K562 (cell line): ENCODE data around the gene SPDEF. TPM values are rescaled to one million over a fixed set of nuclear protein-coding genes. Genes with fewer than 3 reads are reported as not detected.

Experiments
- ATAC-seq: fragments of 200-7000 bp; cut with Tn5 transposase; 3 replicates; pipeline ENCODE4 v1.9.1; 2020; ENCODE audit warnings: moderate library complexity
- BruUV-seq: library from RNA; stranded (reverse); fragments of 400-500 nt; replicated peaks from 2 replicates; lab custom pipeline; 2021; lab: Mats Ljungman, UMichigan
- CTCF ChIA-PET: fragments of 300-600 bp; formaldehyde crosslinking; extraction: SDS; loops from one replicate; lab custom pipeline; 2021; ENCODE audit warnings: low intra/inter-chr PET ratio; lab: Yijun Ruan, JAX
- POLR2A ChIA-PET: fragments of 300-600, 350-650 bp; sonication (Branson Sonifier 250); formaldehyde crosslinking; extraction: SDS; loops from one replicate; lab custom pipeline; 2021; ENCODE audit warnings: antibody characterized with exemption, inconsistent platforms; lab: Yijun Ruan, JAX
- DNase-seq, 4 experiments: peaks; one replicate each; pipeline versions ENCODE4 v3.0.0 to v3.0.0-alpha.2; 2011 to 2018; ENCODE audit warnings: low spot score in 3 of 4, mixed read lengths in 3 of 4; ENCODE audit errors: extremely low read depth in 1 of 4
- FAIRE-seq: peaks from 2 replicates; lab custom pipeline; 2011; peaks lifted over from hg19 to GRCh38; lab: Jason Lieb, UNC
- H2AFZ ChIP-seq: 2 replicates; pipeline ENCODE4 v1.6.0; 2011; ENCODE audit warnings: low read depth, low read length, control low read depth, inconsistent platforms
- H3K27ac ChIP-seq: fragments of 200-600 bp; 3 replicates; pipeline ENCODE4 v1.8.0; 2011; ENCODE audit warnings: low read depth, mild to moderate bottlenecking, control low read depth, inconsistent platforms, low read length, moderate library complexity, mixed read lengths; ENCODE audit errors: extremely low read depth
- H3K27me3 ChIP-seq, 2 experiments: fragments of 300-600 bp in 1 of 2; 2 replicates in 1 of 2; 3 replicates in 1 of 2; pipeline versions ENCODE4 v1.6.0 to v1.8.0; 2011; ENCODE audit warnings: inconsistent platforms in 2 of 2, low read length in 2 of 2, mild to moderate bottlenecking in 1 of 2, mixed read lengths in 1 of 2, moderate library complexity in 1 of 2; ENCODE audit not compliant: control insufficient read depth in 2 of 2, insufficient read depth in 2 of 2
- H3K36me3 ChIP-seq: fragments of 300-600 bp; 3 replicates; pipeline ENCODE4 v1.8.0; 2011; ENCODE audit warnings: mild to moderate bottlenecking, low read length, inconsistent platforms; ENCODE audit not compliant: control insufficient read depth, insufficient read depth
- H3K4me1 ChIP-seq, 2 experiments: fragments of 200-600 bp in 1 of 2; replicated peaks in 1 of 2; 2 replicates in 1 of 2; 3 replicates in 1 of 2; pipeline versions ENCODE4 v1.5.1 to v1.8.0; 2011; ENCODE audit warnings: inconsistent platforms in 2 of 2, low read length in 2 of 2, mild to moderate bottlenecking in 1 of 2, mixed read lengths in 1 of 2, moderate library complexity in 1 of 2; ENCODE audit not compliant: control insufficient read depth in 2 of 2, insufficient read depth in 2 of 2
- H3K4me2 ChIP-seq: 2 replicates; pipeline ENCODE4 v1.6.1; 2011; ENCODE audit warnings: low read length, control low read depth, inconsistent platforms, mixed read lengths; ENCODE audit not compliant: insufficient read depth
- H3K4me3 ChIP-seq: fragments of 200-600 bp; sonication (generic), shearing (Covaris generic); 2 replicates; pipeline ENCODE4 v1.5.1; 2016; ENCODE audit warnings: control low read depth, inconsistent platforms
- H3K79me2 ChIP-seq: fragments of 200-600 bp; 3 replicates; pipeline ENCODE4 v1.8.0; 2011; ENCODE audit warnings: low read length, inconsistent platforms; ENCODE audit not compliant: control insufficient read depth, insufficient read depth
- H3K9ac ChIP-seq, 2 experiments: 2 replicates each; pipeline versions ENCODE4 v1.6.0 to v1.6.1; 2011; ENCODE audit warnings: low read depth in 2 of 2, low read length in 2 of 2, control low read depth in 1 of 2, inconsistent platforms in 1 of 2, mild to moderate bottlenecking in 1 of 2, mixed read lengths in 1 of 2; ENCODE audit not compliant: insufficient read depth in 1 of 2
- H3K9me1 ChIP-seq: one replicate; pipeline ENCODE4 v1.6.0; 2011; ENCODE audit warnings: inconsistent platforms, mild to moderate bottlenecking, low read length, moderate library complexity; ENCODE audit not compliant: control insufficient read depth, insufficient read depth
- H3K9me3 ChIP-seq: replicated peaks from 2 replicates; pipeline ENCODE4 v1.5.1; 2011; ENCODE audit warnings: low read depth, low read length, inconsistent platforms; ENCODE audit not compliant: control insufficient read depth, insufficient read depth
- H4K20me1 ChIP-seq: replicated peaks from 2 replicates; pipeline ENCODE4 v1.6.1; 2011; ENCODE audit warnings: low read length, inconsistent platforms, mixed read lengths; ENCODE audit not compliant: control insufficient read depth, insufficient read depth
- ASH1L ChIP-seq: fragments of 450-650 bp; IDR thresholded peaks from 2 replicates; pipeline ENCODE4 v1.6.1; 2018; ENCODE audit warnings: borderline replicate concordance, mild to moderate bottlenecking, low read depth; ENCODE audit not compliant: partially characterized antibody
- ATF6 ChIP-seq: sonication (generic); formaldehyde crosslinking; IDR thresholded peaks from 2 replicates; pipeline ENCODE4 v1.4.0; 2020; ENCODE audit warnings: mild to moderate bottlenecking, missing genetic modification reagents
- CBX3 ChIP-seq, 2 experiments: IDR thresholded peaks; 1 replicate in 1 of 2; 2 replicates in 1 of 2; pipeline ENCODE4 v1.6.1; 2012; ENCODE audit warnings: inconsistent platforms in 2 of 2, low read length in 2 of 2, borderline replicate concordance in 1 of 2, control low read depth in 1 of 2
- EP300 ChIP-seq: IDR thresholded peaks from 2 replicates; pipeline ENCODE4 v1.6.1; 2012; ENCODE audit warnings: low read length, improper control_type of control experiment
- ETV1 ChIP-seq: fragments of 450-650 bp; conservative IDR thresholded peaks from 2 replicates; pipeline ENCODE4 v1.6.1; 2016; ENCODE audit warnings: missing genetic modification characterization, control low read depth, low read depth, missing compliant biosample characterization
- FOXK2 ChIP-seq, 2 experiments: fragments of 450-650 bp; IDR thresholded peaks in 1 of 2; conservative IDR thresholded peaks in 1 of 2; 2 replicates each; pipeline ENCODE4 v1.6.1; 2016; ENCODE audit warnings: low read depth in 2 of 2, mild to moderate bottlenecking in 1 of 2
- MCM2 ChIP-seq: fragments of 450-650 bp; IDR thresholded peaks from 2 replicates; pipeline ENCODE4 v1.6.1; 2017; ENCODE audit warnings: low read depth, mild to moderate bottlenecking
- MXD1 ChIP-seq: fragments of 250-450 bp; sonication (Bioruptor Pico); IDR thresholded peaks from 2 replicates; pipeline ENCODE4 v1.8.0; 2021; ENCODE audit warnings: borderline replicate concordance, mild to moderate bottlenecking, moderate library complexity; ENCODE audit not compliant: poor library complexity, severe bottlenecking
- POLR2H ChIP-seq: IDR thresholded peaks from 2 replicates; pipeline ENCODE4 v1.6.1; 2016; ENCODE audit warnings: missing genetic modification characterization, low read depth, mild to moderate bottlenecking, control low read depth, missing compliant biosample characterization, moderate library complexity
- SP1 ChIP-seq: sonication (generic); formaldehyde crosslinking; IDR thresholded peaks from 2 replicates; pipeline ENCODE4 v1.8.1; 2022; ENCODE audit warnings: mild to moderate bottlenecking, missing genetic modification reagents
- SPI1 ChIP-seq: IDR thresholded peaks from 2 replicates; pipeline ENCODE4 v1.6.1; 2011; ENCODE audit warnings: low read depth, low read length, control low read depth, borderline replicate concordance
- TAF7 ChIP-seq: fragments of 450-650 bp; IDR thresholded peaks from 2 replicates; pipeline ENCODE4 v1.6.1; 2016; ENCODE audit warnings: missing genetic modification characterization, missing compliant biosample characterization
- ZBTB17 ChIP-seq: fragments of 450-650 bp; formaldehyde crosslinking; IDR thresholded peaks from 2 replicates; pipeline ENCODE4 v1.4.0; 2020; ENCODE audit warnings: mild to moderate bottlenecking
- ZNF197 ChIP-seq: fragments of 200-800 bp; sonication (Bioruptor generic); IDR thresholded peaks from 2 replicates; pipeline ENCODE4 v1.6.1; 2016; ENCODE audit warnings: low read depth, missing genetic modification characterization, missing compliant biosample characterization
- WGBS: fragments of 100-300 bp; shearing (Covaris generic); methylation state at CpG from one replicate; pipeline ENCODE4 v1.1.6; 2016; ENCODE audit warnings: low coverage, mixed read lengths; ENCODE audit not compliant: insufficient coverage; ENCODE audit errors: missing lambda C conversion rate; 5-methylcytosine and 5-hydroxymethylcytosine counted together
- in situ Hi-C: fragments of 300-500 bp; cut with MboI; formaldehyde crosslinking; loops from 4 replicates; pipeline ENCODE4 v1.15.0; 2018; ENCODE audit warnings: inconsistent platforms, mixed read lengths
- intact Hi-C: fragments of 100-400 bp; cut with micrococcal nuclease; formaldehyde crosslinking; loops from 2 replicates; pipeline ENCODE4 v1.14.2; 2022
- polyA plus RNA-seq, 8 experiments: library from polyadenylated mRNA; depleted of rRNA in 4 of 8; stranded (reverse) in 5 of 8; unstranded in 3 of 8; fragments of >200 nt; fragmentation: Nextera tagmentation in 2 of 8; fragmentation: Illumina TruSeq in 1 of 8; extraction: Ambion mirVana in 2 of 8; extraction: Trizol in 1 of 8; gene quantifications; 2 replicates each; pipeline versions ENCODE4 v1.2.1 to v1.2.3, GENCODE V29; 2011 to 2014; ENCODE audit warnings: inconsistent platforms in 1 of 8, missing spikeins in 1 of 8
- total RNA-seq, 7 experiments: library from RNA; depleted of rRNA in 6 of 7; stranded (reverse); fragments of >200 nt in 6 of 7; fragmentation: Illumina TruSeq in 2 of 7; extraction: Trizol in 2 of 7; gene quantifications; 2 replicates each; pipeline versions ENCODE4 v1.2.1 to v1.2.3, GENCODE V29; 2011 to 2021; ENCODE audit warnings: low replicate concordance in 1 of 7

Gene SPDEF
- total and polyA plus RNA-seq, 9 of the 15 experiments (the other 6 are each of a cell fraction or from before 2014, with no cell fraction given) = 0.04 to 0.12 (median 0.11) TPM; not detected in 5

GRCh38 chr6:34595332-34596184 is 39.4 kb upstream of the SPDEF start:
- intact Hi-C loops = no loop called here
- H3K27ac ChIP-seq = no peak overlapping the region
- TF ChIP-seq ZBTB17 (CRISPR knock-in tag) (no peak), TAF7 (tag) (no peak), SPI1 (peak; percentile 49; the same call in 1 of the 2 replicates), ATF6 (no peak), ZNF197 (CRISPR knock-in tag) (no peak), FOXK2 (conservative IDR thresholded peaks at IDR 0.05 in 1 of 2, IDR thresholded peaks at IDR 0.05 in 1 of 2; ENCODE audit: low read depth in 2 of 2) (no peak), ASH1L (no peak), EP300 (no peak), CBX3 (IDR thresholded peaks at IDR 0.05; ENCODE audit: borderline replicate concordance in 1 of 2, low read length in 2 of 2) (no peak), ETV1 (tag) (no peak), SP1 (CRISPR knock-in tag) (no peak), POLR2H (tag) (0 out of 2 replicates have a peak, but pooled peaks have one; percentile 25), MCM2 (no peak), MXD1 (CRISPR knock-in tag) (no peak)

More at GRCh38 chr6:34595332-34596184, 39.4 kb upstream of the SPDEF start:
- DNase-seq = no peak
- peaks cover 36% of the 10 kb centered on the region for H3K36me3 ChIP-seq
- no peak overlapping the region for H3K4me3 ChIP-seq
- no peak overlapping the region for H2AFZ ChIP-seq
- H4K20me1 ChIP-seq = peaks cover 32% of the 10 kb centered on the region
- WGBS = 46% methylated on average over 6 of the region's 6 CpGs
- H3K4me2 ChIP-seq = no peak overlapping the region
- no peaks in the 10 kb centered on the region for H3K9me1 ChIP-seq
- POLR2A ChIA-PET = interaction anchor here (0.5 to 1.4 kb wide), 3 partner anchors 14 to 35 kb away, joined by 3 to 4 read pairs (median 3); no protein-coding TSS in a partner anchor
- in situ Hi-C loops = no loop called here
- H3K27me3 ChIP-seq = no peaks in the 10 kb centered on the region
- CTCF ChIA-PET = no interaction called here
- H3K9ac ChIP-seq = no peak overlapping the region
- H3K79me2 ChIP-seq = peaks cover 77% of the 10 kb centered on the region
- no TSS peak for BruUV-seq
- H3K4me1 ChIP-seq = peaks cover 3 to 4% of the 10 kb centered on the region in 2 experiments; a peak in 2 of 5 replicates
- no peak for FAIRE-seq
- ATAC-seq = no peak; the same call in 2 of the 3 replicates
- no peaks in the 10 kb centered on the region for H3K9me3 ChIP-seq
